HL-60 (cell line): ENCODE data around the gene MTREX.

Source experiments
- DNase-seq, 2 experiments: peaks; one replicate each; pipeline ENCODE4 v3.0.0-alpha.2; 2010 to 2020; ENCODE audit warnings: low read depth in 1 of 2, low spot score in 1 of 2
- H3K27ac ChIP-seq: fragments of 250-450 bp; sonication (Bioruptor Pico); replicated peaks from 2 replicates; pipeline ENCODE4 v1.5.1; 2020; ENCODE audit warnings: mild to moderate bottlenecking, moderate library complexity
- H3K27me3 ChIP-seq: fragments of 250-450 bp; sonication (Bioruptor Pico); 2 replicates; pipeline ENCODE4 v1.5.1; 2021; ENCODE audit warnings: mild to moderate bottlenecking, moderate library complexity; ENCODE audit not compliant: insufficient read depth, poor library complexity, severe bottlenecking
- H3K4me3 ChIP-seq: replicated peaks from 2 replicates; pipeline ENCODE4 v1.5.1; 2011; ENCODE audit warnings: mild to moderate bottlenecking, control low read depth, low read length; ENCODE audit not compliant: insufficient read depth
- CTCF ChIP-seq: IDR thresholded peaks from one replicate; pipeline ENCODE4 v1.5.1; 2011; ENCODE audit warnings: low read length, control low read depth, inconsistent platforms; ENCODE audit not compliant: insufficient read depth
- GABPA ChIP-seq: IDR thresholded peaks from 2 replicates; pipeline ENCODE4 v1.6.1; 2012; ENCODE audit warnings: low read depth
- POLR2AphosphoS5 ChIP-seq: IDR thresholded peaks from 2 replicates; pipeline ENCODE4 v1.6.1; 2012; ENCODE audit warnings: low read depth
- SPI1 ChIP-seq: IDR thresholded peaks from 2 replicates; pipeline ENCODE4 v1.6.1; 2012; ENCODE audit warnings: low read depth, mild to moderate bottlenecking, borderline replicate concordance
- TF ChIP-seq, protein P1 (sequence below): IDR thresholded peaks from 2 replicates; pipeline ENCODE4 v1.6.1; 2012; ENCODE audit warnings: low read depth; ENCODE audit not compliant: insufficient replicate concordance

MTREX gene

DNA sequence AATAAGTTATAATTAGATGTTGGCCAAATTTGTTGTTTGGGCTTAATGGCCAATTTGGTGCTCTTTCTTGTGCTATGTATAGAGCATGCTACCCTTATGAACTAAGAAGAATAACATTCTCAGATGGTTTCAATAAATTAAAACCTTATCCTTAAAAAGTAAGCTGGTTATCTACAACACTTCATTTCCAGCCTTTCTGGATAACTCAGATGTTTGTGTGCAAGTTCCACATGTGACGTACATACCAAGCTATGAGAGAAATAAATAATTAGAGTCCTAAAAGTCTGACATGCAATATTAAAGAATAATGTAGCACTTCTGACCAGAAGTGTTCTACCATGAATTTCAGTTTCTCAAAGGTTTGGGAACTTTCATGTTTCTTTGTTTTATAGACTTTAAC, 11.7 kb downstream of the MTREX start:
- Histone ChIP-seq H3K27me3 (no peaks in the 10 kb centered on the region), H3K27ac (no peak overlapping the region), H3K4me3 (no peak overlapping the region)
- no peak for DNase-seq
- TF ChIP-seq, protein P1, sequence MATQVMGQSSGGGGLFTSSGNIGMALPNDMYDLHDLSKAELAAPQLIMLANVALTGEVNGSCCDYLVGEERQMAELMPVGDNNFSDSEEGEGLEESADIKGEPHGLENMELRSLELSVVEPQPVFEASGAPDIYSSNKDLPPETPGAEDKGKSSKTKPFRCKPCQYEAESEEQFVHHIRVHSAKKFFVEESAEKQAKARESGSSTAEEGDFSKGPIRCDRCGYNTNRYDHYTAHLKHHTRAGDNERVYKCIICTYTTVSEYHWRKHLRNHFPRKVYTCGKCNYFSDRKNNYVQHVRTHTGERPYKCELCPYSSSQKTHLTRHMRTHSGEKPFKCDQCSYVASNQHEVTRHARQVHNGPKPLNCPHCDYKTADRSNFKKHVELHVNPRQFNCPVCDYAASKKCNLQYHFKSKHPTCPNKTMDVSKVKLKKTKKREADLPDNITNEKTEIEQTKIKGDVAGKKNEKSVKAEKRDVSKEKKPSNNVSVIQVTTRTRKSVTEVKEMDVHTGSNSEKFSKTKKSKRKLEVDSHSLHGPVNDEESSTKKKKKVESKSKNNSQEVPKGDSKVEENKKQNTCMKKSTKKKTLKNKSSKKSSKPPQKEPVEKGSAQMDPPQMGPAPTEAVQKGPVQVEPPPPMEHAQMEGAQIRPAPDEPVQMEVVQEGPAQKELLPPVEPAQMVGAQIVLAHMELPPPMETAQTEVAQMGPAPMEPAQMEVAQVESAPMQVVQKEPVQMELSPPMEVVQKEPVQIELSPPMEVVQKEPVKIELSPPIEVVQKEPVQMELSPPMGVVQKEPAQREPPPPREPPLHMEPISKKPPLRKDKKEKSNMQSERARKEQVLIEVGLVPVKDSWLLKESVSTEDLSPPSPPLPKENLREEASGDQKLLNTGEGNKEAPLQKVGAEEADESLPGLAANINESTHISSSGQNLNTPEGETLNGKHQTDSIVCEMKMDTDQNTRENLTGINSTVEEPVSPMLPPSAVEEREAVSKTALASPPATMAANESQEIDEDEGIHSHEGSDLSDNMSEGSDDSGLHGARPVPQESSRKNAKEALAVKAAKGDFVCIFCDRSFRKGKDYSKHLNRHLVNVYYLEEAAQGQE = no peak
- no peak for TF ChIP-seq POLR2AphosphoS5
- no peak for TF ChIP-seq CTCF
- TF ChIP-seq SPI1 = no peak
- TF ChIP-seq GABPA = no peak

DNA sequence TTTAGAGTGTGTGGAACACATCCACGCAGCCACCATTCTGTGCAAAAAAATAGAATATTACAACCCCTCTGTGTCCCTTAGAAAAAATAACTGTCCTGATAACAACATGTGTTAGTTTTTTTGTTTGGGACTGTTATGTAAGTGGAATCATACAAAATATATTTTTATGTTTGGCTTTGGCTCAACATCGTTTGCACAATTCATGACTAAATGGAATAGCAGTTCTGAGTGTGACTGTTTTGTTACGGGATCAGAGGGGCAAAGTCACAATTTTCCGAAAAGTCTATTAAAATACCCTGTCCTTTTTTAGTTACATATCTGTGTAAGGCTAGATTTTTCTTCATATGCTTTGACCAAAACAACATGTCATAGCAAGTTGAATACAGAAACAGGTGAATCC, 12.8 kb downstream of the MTREX start:
- Histone ChIP-seq H3K27ac (no peak overlapping the region), H3K4me3 (no peak overlapping the region), H3K27me3 (no peaks in the 10 kb centered on the region)
- TF ChIP-seq POLR2AphosphoS5 = no peak
- no peak for TF ChIP-seq SPI1
- no peak for TF ChIP-seq GABPA
- no peak for TF ChIP-seq CTCF
- TF ChIP-seq, protein P1 = no peak
- DNase-seq = no peak

DNA sequence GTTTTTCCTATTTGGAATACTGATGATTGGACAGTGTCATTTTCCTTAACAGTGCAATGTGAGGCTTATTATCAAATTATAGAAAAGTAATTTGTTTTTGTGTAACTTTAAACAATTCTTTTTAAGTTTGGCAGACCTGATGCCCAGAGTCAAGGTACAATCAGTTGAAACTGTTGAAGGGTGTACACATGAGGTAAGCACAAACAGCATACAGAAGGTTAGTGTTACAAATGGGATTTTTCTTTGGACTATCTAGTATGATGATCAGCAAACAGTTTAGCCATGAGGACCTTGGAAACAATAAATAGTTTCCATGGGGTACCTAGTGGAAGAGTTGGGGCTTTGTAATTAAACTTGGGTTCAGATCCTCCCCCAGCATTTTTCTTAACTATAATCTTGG, 16.2 kb downstream of the MTREX start:
- TF ChIP-seq, protein P1 = no peak
- TF ChIP-seq POLR2AphosphoS5 (no peak), CTCF (no peak), GABPA (no peak), SPI1 (no peak)
- DNase-seq = no peak
- no peak overlapping the region for H3K27ac ChIP-seq
- no peak overlapping the region for H3K4me3 ChIP-seq
- H3K27me3 ChIP-seq = no peaks in the 10 kb centered on the region
